RCC 7860 (cell line): ENCODE measurements around the gene GYG2.
"Not testable (repeated sequence)": the region's sequence is repeated elsewhere in the genome, so short reads cannot be mapped to it uniquely, and the experiment has no call there.

ENCODE experiments used
- DNase-seq: peaks from one replicate; pipeline ENCODE4 v3.0.0-alpha.2; 2015; ENCODE audit warnings: low spot score
- FAIRE-seq: peaks from 2 replicates; lab custom pipeline; 2012; peaks lifted over from hg19 to GRCh38; lab: Jason Lieb, UNC

The GYG2 gene

GRCh38 chrX:2812161-2812907 lies 16.4 kb upstream of the GYG2 start:
- DNase-seq, FAIRE-seq: not testable (repeated sequence)

GRCh38 chrX:2817036-2817435 lies 11.7 kb upstream of the GYG2 start:
- DNase-seq (no peak), FAIRE-seq (no peak)

- DNase-seq (no peak), FAIRE-seq (peak; percentile 24)
These were observed 9.2 kb upstream of the GYG2 start for GRCh38 chrX:2819345-2820135.

DNA sequence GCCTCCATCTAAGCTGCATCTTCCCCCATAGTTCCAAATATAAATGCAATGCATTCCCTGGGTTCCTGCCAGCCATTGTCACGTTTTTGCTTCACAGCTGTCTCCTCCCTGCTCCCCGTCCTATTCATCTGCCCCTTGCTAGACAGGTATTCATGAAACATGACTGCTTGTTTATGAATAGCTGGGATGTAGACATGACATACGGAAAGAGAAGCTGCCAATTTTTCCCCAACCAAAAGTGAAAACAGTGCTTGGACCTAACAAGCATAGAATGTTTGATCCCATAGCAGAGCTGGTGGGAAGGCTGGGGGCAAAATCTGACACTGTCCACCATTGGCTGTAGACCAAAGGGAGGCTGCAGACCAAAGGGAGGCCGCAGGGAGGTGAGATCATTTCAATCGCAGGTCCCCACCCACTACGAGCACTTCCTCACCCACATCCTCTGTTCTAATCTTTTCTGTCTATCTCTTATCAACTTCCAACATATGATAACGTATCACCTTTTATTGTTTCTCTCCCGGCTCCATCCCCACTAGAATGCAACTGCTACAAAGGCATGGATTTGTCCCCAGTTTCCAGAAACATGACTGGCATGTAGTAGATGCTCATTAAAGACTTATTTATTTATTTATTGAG lies 8.5 kb upstream of the GYG2 start:
- DNase-seq = no peak
- no peak for FAIRE-seq

DNA sequence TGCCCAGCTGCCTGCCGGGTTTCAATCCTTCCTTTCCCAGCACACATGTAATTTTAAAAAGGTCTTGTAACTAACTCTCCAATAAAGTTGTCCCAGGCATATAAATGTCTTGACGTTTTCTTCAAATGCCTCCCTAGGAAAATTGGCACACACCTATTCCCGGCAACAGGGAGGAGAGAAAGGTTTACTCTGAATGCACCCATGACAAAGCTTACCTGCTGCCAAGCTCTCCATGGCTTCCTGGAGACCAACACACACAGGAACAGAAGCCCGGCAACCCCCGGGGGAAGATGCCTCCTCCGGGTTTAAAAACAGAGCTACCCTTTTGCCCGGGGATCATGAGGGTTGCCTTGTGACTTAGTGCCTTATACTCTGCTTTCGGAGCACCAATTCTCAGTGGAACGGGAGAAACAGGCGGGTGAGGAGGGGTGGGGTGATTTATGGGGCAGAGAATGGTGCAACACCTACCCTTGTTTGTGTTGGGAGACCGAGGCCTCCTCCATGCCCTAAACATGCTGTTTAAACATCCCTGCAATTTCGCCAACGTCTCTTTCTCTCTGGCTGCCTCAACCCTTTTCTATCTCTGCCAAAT lies 4.8 kb upstream of the GYG2 start:
- FAIRE-seq (no peak), DNase-seq (no peak)

GRCh38 chrX:2824886-2825285 lies 3.8 kb upstream of the GYG2 start:
- no peak for DNase-seq
- no peak for FAIRE-seq

- DNase-seq = no peak
- FAIRE-seq = no peak
These were observed 255 bp downstream of the GYG2 start for GRCh38 chrX:2828959-2829411.

GRCh38 chrX:2829469-2830246 lies 928 bp downstream of the GYG2 start:
- DNase-seq = no peak
- no peak for FAIRE-seq

DNA sequence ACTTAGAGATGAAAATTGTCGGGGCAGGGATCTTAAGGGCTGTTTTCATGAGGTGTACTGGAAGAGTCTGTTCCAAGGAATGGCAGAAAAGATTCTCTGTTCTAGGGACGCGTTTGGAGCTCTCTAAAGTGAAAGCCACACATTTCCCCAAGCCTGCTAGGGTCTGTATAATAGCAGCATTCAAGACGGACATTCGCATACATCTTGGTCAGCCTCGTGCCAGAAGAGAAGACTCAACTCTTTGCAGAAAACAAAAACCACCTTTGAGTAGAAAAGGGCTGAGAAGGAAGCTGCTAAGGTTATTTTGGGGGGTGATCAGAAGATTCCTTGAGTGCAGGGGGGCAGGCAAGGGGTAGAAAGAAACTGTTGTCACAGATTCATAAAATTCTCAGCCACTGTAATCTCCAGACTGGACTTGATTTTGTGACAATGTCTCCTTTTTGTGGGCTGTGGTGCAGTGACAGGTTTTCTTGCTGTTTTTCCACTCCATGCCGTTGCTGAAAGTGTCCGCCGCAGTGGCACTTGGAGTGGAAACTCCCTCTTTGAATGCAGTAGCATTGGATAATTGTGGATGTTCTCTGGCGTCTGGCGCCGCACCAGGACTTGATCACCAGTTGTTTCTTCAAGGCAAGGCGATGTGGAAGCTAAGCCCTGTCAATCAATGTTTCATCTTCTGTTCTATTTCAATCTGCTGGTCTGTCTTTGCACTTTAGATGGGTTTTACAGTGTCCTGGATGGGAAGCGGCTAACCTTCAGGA lies 2.9 kb downstream of the GYG2 start:
- DNase-seq (no peak), FAIRE-seq (no peak)

- FAIRE-seq (no peak), DNase-seq (no peak)
These were observed 9.2 kb downstream of the GYG2 start for GRCh38 chrX:2837961-2838360.

DNA sequence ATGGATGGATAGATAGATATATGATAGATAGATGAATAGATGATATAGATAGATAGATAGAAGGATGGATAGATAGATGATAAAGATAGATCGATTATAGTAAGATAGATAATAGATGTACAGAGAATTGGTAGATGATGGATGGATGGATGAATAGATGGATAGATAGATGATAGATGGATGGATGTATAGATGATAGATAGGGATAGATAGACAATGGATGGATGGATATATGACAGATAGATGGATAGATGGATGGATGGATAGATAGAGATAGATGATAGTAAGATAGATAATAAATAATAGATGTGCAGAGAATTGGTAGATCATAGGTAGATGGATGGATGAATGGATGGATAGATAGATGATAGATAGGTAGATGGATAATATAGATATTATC lies 12.2 kb downstream of the GYG2 start:
- FAIRE-seq (no peak), DNase-seq (no peak)

DNA sequence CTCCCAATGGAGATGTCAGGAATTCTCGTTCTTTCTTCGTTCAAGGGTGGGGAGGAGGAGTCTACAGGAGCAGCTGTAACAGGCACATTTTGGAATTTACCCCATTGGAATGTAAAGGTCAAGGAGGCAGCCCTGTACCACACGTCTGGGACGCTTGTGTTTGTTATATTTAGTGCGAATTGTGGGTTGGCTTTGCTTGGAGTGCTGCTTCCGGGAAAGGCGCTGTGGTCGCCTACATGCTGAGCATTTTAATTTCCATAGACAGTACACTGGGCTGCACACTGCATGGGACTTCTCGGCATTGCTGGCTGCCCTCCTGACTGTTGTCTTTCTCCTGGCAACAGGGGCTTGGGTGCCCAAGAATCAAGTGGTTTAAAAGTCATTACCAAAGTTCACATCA lies 12.8 kb downstream of the GYG2 start:
- no peak for FAIRE-seq

GRCh38 chrX:2846992-2847391 lies 18.3 kb downstream of the GYG2 start:
- DNase-seq (no peak), FAIRE-seq (no peak)

More for the DNA sequence above, 12.8 kb downstream of the GYG2 start:
- DNase-seq = no peak

GRCh38 chrX:2848871-2849301 lies 20.2 kb downstream of the GYG2 start:
- peak; percentile 69 for FAIRE-seq

GRCh38 chrX:2854918-2855317 lies 26.2 kb downstream of the GYG2 start:
- DNase-seq (no peak), FAIRE-seq (no peak)

More at GRCh38 chrX:2848871-2849301, 20.2 kb downstream of the GYG2 start:
- DNase-seq = peak; percentile 38

DNA sequence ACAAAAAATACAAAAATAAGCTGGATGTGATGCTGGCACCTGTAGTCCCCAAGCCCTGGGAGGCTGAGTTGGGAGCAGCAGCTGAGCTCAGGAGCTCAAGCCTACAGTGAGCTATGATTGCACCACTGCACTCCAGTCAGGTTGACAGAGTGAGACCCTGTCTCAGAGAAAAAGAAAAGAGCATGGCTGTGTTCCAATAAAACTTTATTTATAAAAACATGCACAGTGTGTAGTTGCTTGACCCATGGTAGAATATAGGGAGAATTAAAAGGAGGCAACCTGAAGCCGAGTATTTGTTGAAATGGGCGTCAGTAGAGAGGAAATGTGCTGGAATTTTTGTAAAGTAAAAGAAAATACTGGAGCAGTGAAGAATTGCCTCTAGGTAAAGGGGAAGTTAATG lies 27.0 kb downstream of the GYG2 start:
- FAIRE-seq (no peak), DNase-seq (no peak)

GRCh38 chrX:2857566-2857965 lies 28.8 kb downstream of the GYG2 start:
- DNase-seq = no peak
- no peak for FAIRE-seq

DNA sequence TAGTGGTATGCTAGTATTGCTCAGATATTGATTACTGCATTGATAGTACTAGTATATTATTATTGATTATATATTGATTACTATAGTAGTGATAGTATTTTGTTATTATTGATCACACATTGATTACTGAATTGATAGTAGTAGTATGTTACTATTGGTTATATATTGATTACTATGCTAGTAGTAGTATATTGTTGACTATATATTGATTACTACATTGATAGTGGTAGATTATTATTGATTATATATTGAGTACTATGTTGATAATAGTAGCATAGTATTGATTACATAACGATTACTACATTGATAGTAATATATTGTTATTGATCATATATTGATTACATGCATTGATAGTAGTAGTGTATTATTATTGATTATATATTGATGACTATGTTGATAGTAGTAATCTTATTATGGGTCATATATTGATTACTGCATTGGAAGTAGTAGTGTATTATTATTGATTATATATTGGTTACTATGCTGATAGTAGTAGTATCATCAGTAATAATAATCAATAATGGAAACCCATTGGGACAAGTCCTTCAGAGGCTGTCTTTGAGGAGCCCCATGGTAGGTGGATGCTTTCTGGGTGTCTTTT lies 30.6 kb downstream of the GYG2 start:
- FAIRE-seq (no peak), DNase-seq (no peak)

DNA sequence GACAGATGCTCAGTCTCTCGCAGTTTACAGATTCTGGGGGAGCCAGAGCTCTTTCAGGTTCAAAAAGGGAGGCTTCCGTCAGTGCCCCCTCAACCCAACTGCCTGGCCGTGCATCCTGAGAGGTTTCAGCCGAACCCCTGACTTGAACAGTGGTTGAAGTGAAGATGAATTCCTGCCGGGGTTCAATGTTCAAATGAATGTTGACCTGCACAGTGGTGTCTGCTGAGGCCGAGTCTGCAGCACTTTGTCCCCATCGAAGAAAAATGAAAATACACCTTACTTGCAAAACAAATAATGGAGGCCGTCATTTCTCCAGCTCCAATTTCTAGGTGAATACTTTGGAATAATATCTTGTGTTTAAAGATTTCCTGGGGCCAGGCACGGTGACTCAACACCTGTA lies 33.7 kb downstream of the GYG2 start:
- no peak for FAIRE-seq

More for the DNA sequence above, 33.7 kb downstream of the GYG2 start:
- DNase-seq = no peak
